ENCODE measurements around the gene C1QTNF12. TPM values are rescaled to one million over a fixed set of nuclear protein-coding genes. Genes with fewer than 3 reads are reported as not detected.

The C1QTNF12 gene
- polyA plus RNA-seq, 3 donors: 1.1 TPM; not detected in 2

DNA sequence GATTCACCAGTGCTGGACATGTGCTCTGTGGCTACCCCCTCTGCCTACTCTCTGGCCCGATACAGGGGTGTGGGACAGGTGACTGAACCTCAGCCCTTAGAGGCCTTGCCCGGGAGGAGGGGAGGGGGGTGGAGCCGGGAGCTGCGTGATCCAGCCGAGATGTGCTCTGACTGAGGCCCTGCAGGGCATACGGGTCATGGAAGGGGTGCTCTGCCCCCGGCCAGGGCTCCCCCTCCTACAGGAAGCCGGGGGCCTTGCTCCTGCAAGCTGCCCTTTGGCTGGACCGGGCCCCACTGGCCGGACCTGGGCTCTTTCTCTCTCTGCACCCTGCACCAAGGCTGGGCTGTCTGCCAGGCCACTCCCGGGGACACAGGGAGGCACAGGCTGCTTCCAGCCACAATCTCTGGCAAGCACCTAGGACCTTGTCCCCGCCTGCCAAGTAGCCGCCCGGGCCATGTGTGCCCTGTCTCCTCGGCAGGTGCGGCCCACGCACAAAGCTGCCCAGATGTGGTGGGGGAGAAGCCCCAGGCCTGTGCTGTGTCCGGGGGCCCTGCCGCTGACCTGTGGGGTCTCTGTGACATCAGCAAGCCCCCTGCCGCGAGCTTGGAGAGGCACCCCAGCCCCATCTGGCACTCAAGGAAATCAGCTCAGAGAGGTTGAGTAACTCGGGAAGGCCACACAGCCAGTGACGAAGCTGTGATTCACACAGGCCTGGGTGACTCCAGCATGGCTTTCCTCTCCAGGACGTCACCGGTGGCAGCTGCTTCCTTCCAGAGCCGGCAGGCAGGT is 35.2 kb upstream of the C1QTNF12 start:
- Mint-ChIP-seq H3K4me1 (no peaks in the 10 kb centered on the region), H3K9me3 (peaks cover 0 to 4% (median 0%) of the 10 kb centered on the region in 7 donors), H3K27ac (peak overlapping the region in 1 of 7 donors; percentile 57), H3K27me3 (ENCODE audit: low read depth in 3 of 3) (peaks cover 1 to 3% (median 3%) of the 10 kb centered on the region in 3 donors), H3K36me3 (no peaks in the 10 kb centered on the region), H3K4me3 (no peak overlapping the region)
- Histone ChIP-seq H3K4me3 (replicated peaks in 1 of 3; ENCODE audit: low read depth in 2 of 3, low read length in 3 of 3) (no peak overlapping the region), H3K27ac (ENCODE audit: low read depth in 1 of 2, low read length in 2 of 2) (no peak overlapping the region), H3K36me3 (replicated peaks in 1 of 2; ENCODE audit: control insufficient read depth in 1 of 2, insufficient read depth in 2 of 2, low read length in 2 of 2) (no peaks in the 10 kb centered on the region), H3K9ac (ENCODE audit: insufficient read depth, low read length, poor library complexity, severe bottlenecking) (no peak overlapping the region), H4K20me1 (ENCODE audit: insufficient read depth, low read length) (no peaks in the 10 kb centered on the region), H3K4me2 (replicated peaks; ENCODE audit: extremely low read depth, low read length, poor library complexity, severe bottlenecking) (no peak overlapping the region), H3K4me1 (ENCODE audit: control insufficient read depth in 1 of 2, insufficient read depth in 2 of 2, low read length in 2 of 2) (no peaks in the 10 kb centered on the region), H3K27me3 (ENCODE audit: control insufficient read depth in 2 of 2, insufficient read depth in 2 of 2, low read length in 2 of 2) (no peaks in the 10 kb centered on the region), H3K9me3 (replicated peaks in 1 of 2; ENCODE audit: control insufficient read depth in 1 of 2, insufficient read depth in 1 of 2, low read length in 2 of 2) (no peaks in the 10 kb centered on the region), H3K79me2 (ENCODE audit: insufficient read depth, low read length) (no peaks in the 10 kb centered on the region), H2AFZ (ENCODE audit: insufficient read depth, low read depth, low read length, poor library complexity, severe bottlenecking) (no peak overlapping the region)
- 79% methylated on average over 25 of the region's 26 CpGs for WGBS (ENCODE audit: insufficient coverage)
- intact Hi-C loops (cut with micrococcal nuclease): no loop called here
- DNase-seq: peak in 1 of 3 donors; percentile 63
- TF ChIP-seq, protein P1, sequence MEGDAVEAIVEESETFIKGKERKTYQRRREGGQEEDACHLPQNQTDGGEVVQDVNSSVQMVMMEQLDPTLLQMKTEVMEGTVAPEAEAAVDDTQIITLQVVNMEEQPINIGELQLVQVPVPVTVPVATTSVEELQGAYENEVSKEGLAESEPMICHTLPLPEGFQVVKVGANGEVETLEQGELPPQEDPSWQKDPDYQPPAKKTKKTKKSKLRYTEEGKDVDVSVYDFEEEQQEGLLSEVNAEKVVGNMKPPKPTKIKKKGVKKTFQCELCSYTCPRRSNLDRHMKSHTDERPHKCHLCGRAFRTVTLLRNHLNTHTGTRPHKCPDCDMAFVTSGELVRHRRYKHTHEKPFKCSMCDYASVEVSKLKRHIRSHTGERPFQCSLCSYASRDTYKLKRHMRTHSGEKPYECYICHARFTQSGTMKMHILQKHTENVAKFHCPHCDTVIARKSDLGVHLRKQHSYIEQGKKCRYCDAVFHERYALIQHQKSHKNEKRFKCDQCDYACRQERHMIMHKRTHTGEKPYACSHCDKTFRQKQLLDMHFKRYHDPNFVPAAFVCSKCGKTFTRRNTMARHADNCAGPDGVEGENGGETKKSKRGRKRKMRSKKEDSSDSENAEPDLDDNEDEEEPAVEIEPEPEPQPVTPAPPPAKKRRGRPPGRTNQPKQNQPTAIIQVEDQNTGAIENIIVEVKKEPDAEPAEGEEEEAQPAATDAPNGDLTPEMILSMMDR (IDR thresholded peaks at IDR 0.05): no peak

DNA sequence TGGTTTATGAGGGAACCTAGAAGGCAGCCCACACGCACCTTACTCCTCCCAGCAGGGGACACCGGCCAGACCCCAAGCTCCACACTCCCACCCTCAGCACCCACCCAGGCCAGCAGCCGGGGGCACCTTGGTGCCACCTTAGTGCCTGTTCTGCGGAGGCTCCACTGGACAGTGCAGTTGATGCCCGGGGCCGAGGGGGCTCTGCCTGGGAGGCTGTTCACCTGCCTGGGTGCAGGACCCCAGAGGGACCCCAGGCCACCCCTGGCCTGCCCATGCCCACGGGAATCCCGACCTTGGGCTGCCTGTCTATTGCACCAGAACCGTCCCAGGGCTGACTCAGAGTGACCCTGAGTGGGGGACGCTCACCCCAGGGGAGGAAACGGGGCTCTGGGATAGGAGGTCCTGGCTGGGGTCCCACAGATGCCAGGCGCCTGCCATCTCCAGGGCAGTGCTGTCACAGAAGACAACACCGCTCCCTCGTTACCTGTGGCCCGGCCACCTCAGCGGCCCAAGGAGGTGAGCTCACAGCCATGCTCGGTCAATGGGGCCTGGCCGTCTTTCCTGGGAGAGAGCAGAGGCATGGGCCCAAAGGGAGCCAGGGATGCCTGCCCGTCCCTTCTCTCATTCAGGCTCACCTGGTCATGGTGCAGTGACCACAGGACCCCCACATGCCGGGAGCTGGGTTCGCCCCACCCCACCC is 34.4 kb upstream of the C1QTNF12 start:
- intact Hi-C loops (cut with micrococcal nuclease): no loop called here
- Mint-ChIP-seq H3K4me1 (no peaks in the 10 kb centered on the region), H3K27me3 (ENCODE audit: low read depth in 3 of 3) (peaks cover 1 to 3% (median 3%) of the 10 kb centered on the region in 3 donors), H3K36me3 (no peaks in the 10 kb centered on the region), H3K27ac (no peak overlapping the region), H3K4me3 (no peak overlapping the region), H3K9me3 (peaks cover 0 to 4% (median 0%) of the 10 kb centered on the region in 7 donors)
- no peak overlapping the region for H3K9ac ChIP-seq (ENCODE audit: insufficient read depth, low read length, poor library complexity, severe bottlenecking)
- H3K4me1 ChIP-seq (ENCODE audit: control insufficient read depth in 1 of 2, insufficient read depth in 2 of 2, low read length in 2 of 2): no peaks in the 10 kb centered on the region
- no peaks in the 10 kb centered on the region for H3K9me3 ChIP-seq (replicated peaks in 1 of 2; ENCODE audit: control insufficient read depth in 1 of 2, insufficient read depth in 1 of 2, low read length in 2 of 2)
- no peaks in the 10 kb centered on the region for H4K20me1 ChIP-seq (ENCODE audit: insufficient read depth, low read length)
- H3K4me2 ChIP-seq (replicated peaks; ENCODE audit: extremely low read depth, low read length, poor library complexity, severe bottlenecking): no peak overlapping the region
- no peaks in the 10 kb centered on the region for H3K27me3 ChIP-seq (ENCODE audit: control insufficient read depth in 2 of 2, insufficient read depth in 2 of 2, low read length in 2 of 2)
- H3K36me3 ChIP-seq (replicated peaks in 1 of 2; ENCODE audit: control insufficient read depth in 1 of 2, insufficient read depth in 2 of 2, low read length in 2 of 2): no peaks in the 10 kb centered on the region
- H3K79me2 ChIP-seq (ENCODE audit: insufficient read depth, low read length): no peaks in the 10 kb centered on the region
- WGBS (ENCODE audit: insufficient coverage): 94% methylated on average over 20 of the region's 21 CpGs
- H3K4me3 ChIP-seq (replicated peaks in 1 of 3; ENCODE audit: low read depth in 2 of 3, low read length in 3 of 3): no peak overlapping the region
- no peak overlapping the region for H2AFZ ChIP-seq (ENCODE audit: insufficient read depth, low read depth, low read length, poor library complexity, severe bottlenecking)
- no peak for DNase-seq
- no peak overlapping the region for H3K27ac ChIP-seq (ENCODE audit: low read depth in 1 of 2, low read length in 2 of 2)
- TF ChIP-seq, protein P1 (IDR thresholded peaks at IDR 0.05): no peak
